Peyer's patch (tissue), 4 donors: Measurements from ENCODE around the gene CSNK2A1.

Experiments
- CTCF ChIP-seq, 6 experiments: fragments of 450-650 bp in 4 of 6; fragments of 200-600 bp in 2 of 6; sonication (generic) in 1 of 6; IDR thresholded peaks; one replicate each; pipeline ENCODE4 v1.5.1; 2017 to 2019; ENCODE audit warnings: antibody characterized with exemption in 6 of 6, mild to moderate bottlenecking in 3 of 6, moderate library complexity in 1 of 6
- POLR2A ChIP-seq, 2 donors: fragments of 450-650 bp; IDR thresholded peaks; one replicate each; pipeline ENCODE4 v1.5.1; 2017; ENCODE audit warnings: antibody characterized with exemption in 2 of 2, mild to moderate bottlenecking in 2 of 2, moderate library complexity in 2 of 2

GRCh38 chr20:430091-430999 is 113.2 kb downstream of the CSNK2A1 start:
- TF ChIP-seq CTCF (IDR thresholded peaks at IDR 0.05) = no peak
- TF ChIP-seq POLR2A (IDR thresholded peaks at IDR 0.05) = no peak
